SU-DHL-6 (cell line): ENCODE results near the gene WDR74.

ENCODE experiments used
- H2AFZ ChIP-seq: fragments of 200-600 bp; sonication (generic); 2 replicates; pipeline ENCODE4 v1.6.1; 2014; ENCODE audit warnings: low read depth, mild to moderate bottlenecking, moderate library complexity, mixed read lengths, antibody characterized with exemption, low read length; ENCODE audit not compliant: severe bottlenecking
- H3F3A ChIP-seq: fragments of 200-600 bp; shearing (Covaris generic); 2 replicates; pipeline ENCODE4 v1.6.0; 2016; ENCODE audit warnings: antibody characterized with exemption, mild to moderate bottlenecking; ENCODE audit not compliant: insufficient read depth
- H3K27ac ChIP-seq: fragments of 200-600 bp; sonication (generic); 2 replicates; pipeline ENCODE4 v1.5.1; 2016; ENCODE audit warnings: low read depth, mild to moderate bottlenecking, low read length, moderate library complexity, mixed read lengths
- H3K27me3 ChIP-seq: fragments of 200-600 bp; sonication (generic), shearing (Covaris generic); 2 replicates; pipeline ENCODE4 v1.6.0; 2014; ENCODE audit warnings: mild to moderate bottlenecking, low read length
- H3K36me3 ChIP-seq: fragments of 200-600 bp; sonication (generic); 2 replicates; pipeline ENCODE4 v1.6.1; 2014; ENCODE audit warnings: mild to moderate bottlenecking, low read length, mixed read lengths
- H3K4me2 ChIP-seq: fragments of 300-600, 200-600 bp; shearing (Covaris generic), sonication (generic); 2 replicates; pipeline ENCODE4 v1.6.0; 2014; ENCODE audit warnings: low read length, low read depth, mild to moderate bottlenecking; ENCODE audit not compliant: poor library complexity, severe bottlenecking
- H3K4me3 ChIP-seq: fragments of 200-600 bp; sonication (generic); 2 replicates; pipeline ENCODE4 v1.5.1; 2014; ENCODE audit warnings: antibody characterized with exemption, low read length, mild to moderate bottlenecking, mixed read lengths; ENCODE audit not compliant: insufficient read depth, poor library complexity, severe bottlenecking
- H3K79me2 ChIP-seq: fragments of 200-600 bp; sonication (generic); 2 replicates; pipeline ENCODE4 v1.6.1; 2014; ENCODE audit warnings: mild to moderate bottlenecking, low read length, moderate library complexity; ENCODE audit not compliant: insufficient read depth
- H3K9ac ChIP-seq: fragments of 200-600 bp; sonication (generic); 2 replicates; pipeline ENCODE4 v1.7.0; 2014; ENCODE audit warnings: mild to moderate bottlenecking, low read length
- H3K9me2 ChIP-seq: fragments of 200-600 bp; sonication (generic); replicated peaks from 2 replicates; pipeline ENCODE4 v1.6.1; 2014; ENCODE audit warnings: low read length; ENCODE audit not compliant: insufficient read depth
- H3K9me3 ChIP-seq: fragments of 200-600 bp; sonication (generic); 2 replicates; pipeline ENCODE4 v1.6.1; 2014; ENCODE audit warnings: low read length, mixed read lengths; ENCODE audit not compliant: insufficient read depth
- H4K20me1 ChIP-seq: fragments of 200-600 bp; sonication (generic); 2 replicates; pipeline ENCODE4 v1.6.1; 2014; ENCODE audit warnings: low read depth, mild to moderate bottlenecking, antibody characterized with exemption, low read length, moderate library complexity, mixed read lengths
- CTCF ChIP-seq: fragments of 200-600 bp; sonication (generic); IDR thresholded peaks from one replicate; pipeline ENCODE4 v1.5.1; 2017; ENCODE audit warnings: antibody characterized with exemption, mild to moderate bottlenecking, low read length, moderate library complexity; ENCODE audit not compliant: insufficient read depth, poor library complexity, severe bottlenecking
- EZH2phosphoT487 ChIP-seq: fragments of 200-600 bp; sonication (generic), shearing (Covaris generic); conservative IDR thresholded peaks from 2 replicates; pipeline ENCODE4 v1.6.1; 2018; ENCODE audit warnings: mild to moderate bottlenecking, antibody characterized with exemption, low read length, moderate library complexity, mixed read lengths

Gene WDR74

DNA sequence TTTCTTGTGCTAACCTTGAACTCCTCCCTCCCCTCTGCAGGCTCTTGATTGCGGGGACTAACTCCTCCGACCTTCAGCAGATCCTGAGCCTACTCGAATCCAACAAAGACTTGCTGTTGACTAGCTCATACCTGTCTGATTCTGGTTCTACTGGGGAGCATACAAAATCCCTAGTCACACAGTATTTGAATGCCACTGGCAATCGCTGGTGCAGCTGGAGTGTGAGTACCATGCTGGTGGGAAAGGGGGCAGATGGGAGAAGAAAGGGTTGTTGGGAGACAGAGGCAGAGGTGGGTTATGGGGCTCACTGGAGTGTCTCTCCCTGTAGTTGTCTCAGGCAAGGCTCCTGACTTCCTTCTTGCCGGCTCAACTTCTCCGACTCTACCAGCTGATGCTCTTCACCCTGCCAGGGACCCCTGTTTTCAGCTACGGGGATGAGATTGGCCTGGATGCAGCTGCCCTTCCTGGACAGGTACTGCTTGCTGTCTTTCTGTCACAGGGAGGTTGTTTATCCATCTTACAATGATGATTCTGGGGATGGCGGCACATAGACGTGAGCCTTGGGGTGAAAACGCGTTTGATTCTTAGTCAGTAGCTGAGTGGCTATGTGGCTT lies 45.9 kb upstream of the WDR74 start:
- no peak overlapping the region for H3K4me2 ChIP-seq
- H2AFZ ChIP-seq = no peak overlapping the region
- no peak overlapping the region for H3K4me3 ChIP-seq
- H3K9ac ChIP-seq = no peak overlapping the region
- peaks cover 26% of the 10 kb centered on the region for H3K79me2 ChIP-seq
- H3K36me3 ChIP-seq = peaks cover 55% of the 10 kb centered on the region
- no peaks in the 10 kb centered on the region for H3K9me2 ChIP-seq
- H3K27me3 ChIP-seq = no peaks in the 10 kb centered on the region
- no peaks in the 10 kb centered on the region for H3K9me3 ChIP-seq
- H3F3A ChIP-seq = peaks cover 32% of the 10 kb centered on the region
- H3K27ac ChIP-seq = no peak overlapping the region
- TF ChIP-seq CTCF (no peak), EZH2phosphoT487 (no peak)
- peaks cover 5% of the 10 kb centered on the region; the same call in 1 of the 2 replicates for H4K20me1 ChIP-seq

DNA sequence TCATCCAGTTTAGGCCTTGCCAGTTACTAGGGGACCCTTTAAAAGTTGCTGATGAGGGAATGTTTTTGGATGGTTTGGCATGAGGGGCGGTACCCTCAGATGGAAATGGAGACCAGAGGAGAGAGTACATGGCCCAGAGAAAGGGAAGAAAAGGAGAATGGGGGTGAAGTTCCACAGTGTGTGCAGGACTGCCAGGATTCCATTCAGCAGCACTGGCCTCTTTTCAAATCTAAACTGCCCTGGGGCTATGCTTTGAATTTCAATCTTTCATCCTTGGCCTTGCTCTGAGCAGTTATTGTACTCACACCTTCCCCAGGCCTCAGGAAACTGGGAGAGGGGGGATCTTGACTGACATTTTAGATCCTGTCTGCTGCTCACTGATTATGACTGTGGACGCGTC lies 44.3 kb upstream of the WDR74 start:
- H3K9me2 ChIP-seq = no peaks in the 10 kb centered on the region
- no peaks in the 10 kb centered on the region for H3K9me3 ChIP-seq
- no peak overlapping the region for H3K9ac ChIP-seq
- peaks cover 26% of the 10 kb centered on the region for H3K79me2 ChIP-seq
- TF ChIP-seq EZH2phosphoT487 (no peak), CTCF (no peak)
- H4K20me1 ChIP-seq = peaks cover under 1% of the 10 kb centered on the region; the same call in 1 of the 2 replicates
- no peak overlapping the region for H3K4me3 ChIP-seq
- H3K36me3 ChIP-seq = peaks cover 48% of the 10 kb centered on the region
- H3K27me3 ChIP-seq = no peaks in the 10 kb centered on the region
- peaks cover 30% of the 10 kb centered on the region for H3F3A ChIP-seq
- no peak overlapping the region for H3K27ac ChIP-seq
- no peak overlapping the region for H3K4me2 ChIP-seq
- H2AFZ ChIP-seq = no peak overlapping the region

- H3K79me2 ChIP-seq = peaks cover 26% of the 10 kb centered on the region
- no peak overlapping the region for H3K4me3 ChIP-seq
- H3K9me2 ChIP-seq = no peaks in the 10 kb centered on the region
- peak overlapping the region; percentile 93 for H3K4me2 ChIP-seq
- H3K27me3 ChIP-seq = no peaks in the 10 kb centered on the region
- H3F3A ChIP-seq = peaks cover 25% of the 10 kb centered on the region
- no peaks in the 10 kb centered on the region for H4K20me1 ChIP-seq
- no peak overlapping the region for H2AFZ ChIP-seq
- no peaks in the 10 kb centered on the region for H3K9me3 ChIP-seq
- no peak for TF ChIP-seq CTCF
- TF ChIP-seq EZH2phosphoT487 = no peak
- no peak overlapping the region for H3K27ac ChIP-seq
- peaks cover 45% of the 10 kb centered on the region for H3K36me3 ChIP-seq
- H3K9ac ChIP-seq = peak overlapping the region; percentile 97; the same call in 1 of the 2 replicates
Observed at GRCh38 chr11:62882788-62883501, 43.6 kb upstream of the WDR74 start.
